ENCODE data around the gene ODF4.

ODF4 gene

DNA sequence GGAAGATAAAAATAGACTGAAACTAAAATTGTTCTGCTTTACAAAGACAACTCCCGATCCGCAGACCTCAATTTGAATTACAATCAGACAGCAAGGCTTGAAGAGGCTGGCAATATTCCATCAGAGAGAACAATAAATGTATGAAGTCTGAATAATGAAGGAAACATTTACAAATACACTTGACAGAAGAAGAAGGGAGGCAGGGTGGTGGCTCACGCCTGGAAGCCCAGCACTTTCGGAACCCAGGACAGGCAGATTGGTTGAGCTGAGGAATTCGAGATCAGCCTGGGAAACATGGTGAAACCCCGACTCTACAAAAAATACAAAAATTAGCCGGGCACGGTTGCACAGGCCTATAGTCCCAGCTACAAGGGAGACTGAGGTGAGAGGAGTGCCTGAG, 14.6 kb downstream of the ODF4 start:
- Histone ChIP-seq H3K4me2 (ENCODE audit: low read length) (no peak overlapping the region), H3K27ac (ENCODE audit: low read depth, low read length) (no peak overlapping the region), H4K20me1 (ENCODE audit: control insufficient read depth, insufficient read depth, low read depth, low read length) (no peaks in the 10 kb centered on the region)

GRCh38 chr17:8357910-8358309, 18.3 kb downstream of the ODF4 start:
- Histone ChIP-seq H3K79me2 (ENCODE audit: control insufficient read depth, low read length) (no peaks in the 10 kb centered on the region), H3K4me2 (ENCODE audit: low read length) (no peak overlapping the region)

More for the DNA sequence above, 14.6 kb downstream of the ODF4 start:
- Histone ChIP-seq H3F3A (ENCODE audit: control insufficient read depth, insufficient read depth) (no peaks in the 10 kb centered on the region), H3K4me3 (ENCODE audit: low read length) (no peak overlapping the region), H3K9me3 (ENCODE audit: control insufficient read depth, insufficient read depth, low read length) (no peaks in the 10 kb centered on the region), H3K27me3 (ENCODE audit: control insufficient read depth, low read length) (peaks cover 5% of the 10 kb centered on the region), H3K79me2 (ENCODE audit: control insufficient read depth, low read length) (no peaks in the 10 kb centered on the region), H3K4me1 (ENCODE audit: control insufficient read depth, low read length) (no peaks in the 10 kb centered on the region), H3K9me2 (replicated peaks; ENCODE audit: control insufficient read depth, low read length) (no peaks in the 10 kb centered on the region), H3K36me3 (ENCODE audit: control insufficient read depth, low read length) (no peaks in the 10 kb centered on the region)
- no peak for TF ChIP-seq CTCF (IDR thresholded peaks at IDR 0.05; ENCODE audit: low read depth, low read length, poor library complexity, severe bottlenecking)
- no peak for TF ChIP-seq EZH2phosphoT487 (IDR thresholded peaks at IDR 0.05; ENCODE audit: borderline replicate concordance, low read length)

GRCh38 chr17:8359769-8360168, 20.1 kb downstream of the ODF4 start:
- Histone ChIP-seq H3K27ac (ENCODE audit: low read depth, low read length) (no peak overlapping the region), H4K20me1 (ENCODE audit: control insufficient read depth, insufficient read depth, low read depth, low read length) (no peaks in the 10 kb centered on the region), H3K9me3 (ENCODE audit: control insufficient read depth, insufficient read depth, low read length) (no peaks in the 10 kb centered on the region), H3K4me1 (ENCODE audit: control insufficient read depth, low read length) (no peaks in the 10 kb centered on the region), H3K4me2 (ENCODE audit: low read length) (no peak overlapping the region), H3K9me2 (replicated peaks; ENCODE audit: control insufficient read depth, low read length) (no peaks in the 10 kb centered on the region), H3K79me2 (ENCODE audit: control insufficient read depth, low read length) (no peaks in the 10 kb centered on the region), H3F3A (ENCODE audit: control insufficient read depth, insufficient read depth) (no peaks in the 10 kb centered on the region), H3K4me3 (ENCODE audit: low read length) (no peak overlapping the region), H3K36me3 (ENCODE audit: control insufficient read depth, low read length) (no peaks in the 10 kb centered on the region), H3K27me3 (ENCODE audit: control insufficient read depth, low read length) (peaks cover 18% of the 10 kb centered on the region)
- no peak for TF ChIP-seq EZH2phosphoT487 (IDR thresholded peaks at IDR 0.05; ENCODE audit: borderline replicate concordance, low read length)
- no peak for TF ChIP-seq CTCF (IDR thresholded peaks at IDR 0.05; ENCODE audit: low read depth, low read length, poor library complexity, severe bottlenecking)

More at GRCh38 chr17:8357910-8358309, 18.3 kb downstream of the ODF4 start:
- H3K27me3 ChIP-seq (ENCODE audit: control insufficient read depth, low read length): peaks cover 18% of the 10 kb centered on the region
- no peak overlapping the region for H3K4me3 ChIP-seq (ENCODE audit: low read length)
- no peaks in the 10 kb centered on the region for H3K9me3 ChIP-seq (ENCODE audit: control insufficient read depth, insufficient read depth, low read length)
- H3K36me3 ChIP-seq (ENCODE audit: control insufficient read depth, low read length): no peaks in the 10 kb centered on the region
- TF ChIP-seq CTCF (IDR thresholded peaks at IDR 0.05; ENCODE audit: low read depth, low read length, poor library complexity, severe bottlenecking) (no peak), EZH2phosphoT487 (IDR thresholded peaks at IDR 0.05; ENCODE audit: borderline replicate concordance, low read length) (no peak)
- H3K4me1 ChIP-seq (ENCODE audit: control insufficient read depth, low read length): no peaks in the 10 kb centered on the region
- no peak overlapping the region for H3K27ac ChIP-seq (ENCODE audit: low read depth, low read length)
- H3K9me2 ChIP-seq (replicated peaks; ENCODE audit: control insufficient read depth, low read length): no peaks in the 10 kb centered on the region
- no peaks in the 10 kb centered on the region for H3F3A ChIP-seq (ENCODE audit: control insufficient read depth, insufficient read depth)
- H4K20me1 ChIP-seq (ENCODE audit: control insufficient read depth, insufficient read depth, low read depth, low read length): no peaks in the 10 kb centered on the region
